GM21717 (cell line): Measurements from ENCODE around the gene CC2D2B.
A peak's percentile ranks its signal among the peaks of the same experiment; 100 is the strongest.
"Not testable (repeated sequence)": the region's sequence is repeated elsewhere in the genome, so short reads cannot be mapped to it uniquely, and the experiment has no call there.

Source experiments
- ATAC-seq: cut with Tn5 transposase; IDR thresholded peaks from one replicate; pipeline ENCODE4 v1.9.1; 2021; ENCODE audit warnings: mild to moderate bottlenecking, moderate library complexity; ENCODE audit not compliant: unreplicated experiment

Gene CC2D2B

DNA sequence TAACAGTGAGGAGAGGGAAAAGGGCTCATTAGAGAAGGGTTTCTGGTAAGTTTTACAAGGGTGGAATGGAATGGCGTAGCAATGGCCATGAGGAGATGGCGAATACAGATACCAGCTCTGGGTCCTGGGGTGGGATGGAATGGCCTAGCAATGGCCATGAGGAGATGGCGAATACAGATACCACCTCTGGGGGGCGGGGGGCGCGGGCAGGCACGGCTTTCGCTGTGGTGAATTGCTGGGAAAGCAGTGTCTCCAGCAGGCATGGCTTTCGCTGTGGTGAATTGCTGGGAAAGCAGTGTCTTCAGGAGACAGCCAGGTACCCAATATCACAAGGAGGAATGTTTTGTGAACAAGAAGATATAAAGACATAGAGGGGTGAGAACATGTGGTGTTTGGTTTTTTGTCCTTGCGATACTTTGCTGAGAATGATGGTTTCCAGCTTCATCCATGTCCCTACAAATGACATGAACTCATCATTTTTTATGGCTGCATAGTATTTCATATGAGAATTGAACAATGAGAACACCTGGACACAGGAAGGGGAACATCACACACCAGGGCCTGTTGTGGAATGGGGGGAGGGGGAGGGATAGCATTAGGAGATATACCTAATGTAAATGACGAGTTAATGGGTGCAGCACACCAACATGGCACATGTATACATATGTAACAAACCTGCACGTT lies 1.7 kb upstream of the CC2D2B start:
- not testable (repeated sequence) for ATAC-seq

DNA sequence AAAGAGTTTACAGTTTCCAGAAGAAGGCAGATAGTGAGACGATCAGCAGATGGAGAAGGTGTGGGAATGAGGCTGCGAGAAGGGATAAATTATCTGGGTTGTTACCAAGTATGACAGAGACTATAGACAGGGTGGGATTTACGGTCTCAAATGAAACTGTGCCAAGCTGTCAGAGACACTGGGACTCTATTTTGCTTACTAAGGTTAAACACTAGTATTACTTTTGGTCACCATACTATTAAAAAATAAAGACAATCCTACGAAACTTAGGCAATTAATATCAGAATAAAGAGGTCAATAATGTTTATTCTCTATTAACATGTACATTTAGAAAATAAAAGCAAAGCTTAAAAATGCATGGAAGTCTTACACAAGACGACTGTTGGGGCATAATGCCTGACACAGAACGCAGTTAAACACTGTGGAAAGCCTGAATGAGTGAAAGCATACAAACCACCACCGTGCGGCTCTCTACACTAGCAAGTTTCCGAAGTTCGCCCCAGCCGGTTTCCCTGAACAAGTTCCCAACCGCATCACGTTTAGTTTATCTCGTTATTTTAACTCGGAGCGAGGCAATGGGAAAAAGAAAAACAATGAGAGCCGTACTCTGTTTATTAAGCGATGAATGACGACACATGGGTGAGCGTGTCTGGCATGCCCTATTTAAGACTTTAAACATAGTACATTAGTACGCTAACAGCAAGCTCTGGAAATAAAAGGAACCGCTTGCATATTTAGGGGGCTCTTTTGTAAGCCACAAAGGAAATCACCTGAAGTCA lies 909 bp upstream of the CC2D2B start:
- ATAC-seq = peak; percentile 45

DNA sequence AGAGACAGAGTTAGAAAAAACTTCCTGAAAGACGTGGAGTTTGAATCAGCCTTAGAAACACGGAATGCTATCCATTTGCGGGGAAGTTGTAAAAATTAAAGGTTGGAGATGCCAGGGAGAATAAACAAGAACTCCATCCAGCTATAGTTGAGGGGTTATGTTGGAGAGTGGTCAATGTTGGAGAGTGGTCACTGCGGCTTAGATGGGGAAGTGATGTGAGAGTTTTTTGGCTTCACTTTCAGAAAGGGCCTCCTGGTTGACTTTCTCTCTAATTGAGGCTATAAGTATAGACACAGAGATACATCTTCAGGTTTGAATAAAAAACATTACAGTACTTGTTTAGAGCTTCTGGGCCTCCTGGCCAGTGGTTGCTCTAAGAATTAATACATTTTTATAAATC lies 675 bp downstream of the CC2D2B start:
- no peak for ATAC-seq

DNA sequence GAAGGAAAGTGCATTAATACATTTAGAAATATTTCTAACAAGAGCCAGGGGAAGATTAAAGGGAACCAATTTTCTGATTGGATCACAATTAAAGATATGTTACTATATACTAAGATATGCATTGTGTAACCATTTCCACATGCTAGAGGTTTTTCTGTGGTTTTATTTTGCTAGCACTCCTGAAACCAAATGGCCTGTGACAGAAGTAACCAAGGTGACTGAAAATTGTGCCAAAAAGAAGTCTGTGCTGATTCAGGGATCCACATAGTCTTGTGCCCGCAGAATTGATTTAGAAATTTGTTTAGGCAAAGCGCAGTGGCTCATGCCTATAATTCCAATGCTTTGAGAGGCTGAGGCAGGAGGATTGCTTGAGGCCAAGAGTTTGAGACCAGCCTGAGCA lies 1.8 kb downstream of the CC2D2B start:
- no peak for ATAC-seq

DNA sequence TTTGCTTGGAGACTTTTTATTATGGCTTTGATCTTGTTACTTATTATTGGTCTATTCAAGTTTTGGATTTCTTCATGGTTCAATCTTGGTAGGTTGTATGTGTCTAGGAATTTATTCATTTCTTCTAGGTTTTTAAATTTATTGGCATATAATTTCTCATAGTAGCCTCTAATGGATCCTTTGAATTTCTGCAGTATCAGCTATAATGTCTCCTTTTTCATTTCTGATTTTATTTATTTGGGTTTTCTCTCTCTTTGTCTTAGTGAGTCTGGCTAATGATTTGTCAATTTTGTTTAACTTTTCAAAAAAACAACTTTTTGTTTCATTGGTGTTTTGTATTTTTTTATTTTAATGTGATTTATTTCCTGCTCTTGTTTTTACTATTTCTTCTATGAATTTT lies 8.3 kb downstream of the CC2D2B start:
- not testable (repeated sequence) for ATAC-seq

DNA sequence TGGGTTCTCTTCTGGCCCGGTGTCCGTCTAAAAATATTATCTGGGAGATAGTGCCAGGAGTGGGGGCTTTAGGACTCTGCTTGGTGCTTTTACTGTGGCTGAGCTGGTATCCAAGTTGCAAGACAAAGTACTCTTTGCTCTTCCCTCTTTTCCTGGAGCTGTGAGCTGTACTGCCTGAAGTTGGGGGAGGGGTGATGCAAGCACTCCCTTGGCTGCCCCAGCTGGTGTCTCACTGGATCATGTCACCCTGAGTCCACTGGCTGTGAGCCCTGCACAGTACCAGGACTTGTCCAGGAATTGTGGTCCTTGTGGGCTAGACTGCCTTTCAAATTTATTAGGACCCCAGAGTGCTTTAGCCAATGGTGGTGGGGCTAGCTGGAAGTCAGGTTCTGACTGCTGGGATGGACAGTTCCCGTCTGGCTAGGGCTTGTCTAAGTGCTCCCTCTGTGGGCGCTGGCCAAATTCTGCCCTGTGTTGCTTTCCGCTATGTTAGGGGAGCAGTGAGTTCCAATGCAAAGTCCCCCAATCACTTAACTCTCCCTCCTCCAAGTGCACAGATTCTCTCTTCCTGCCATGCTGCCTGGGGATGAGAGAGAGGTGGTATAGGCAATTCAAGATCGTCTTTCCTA lies 13.1 kb downstream of the CC2D2B start:
- no peak for ATAC-seq

DNA sequence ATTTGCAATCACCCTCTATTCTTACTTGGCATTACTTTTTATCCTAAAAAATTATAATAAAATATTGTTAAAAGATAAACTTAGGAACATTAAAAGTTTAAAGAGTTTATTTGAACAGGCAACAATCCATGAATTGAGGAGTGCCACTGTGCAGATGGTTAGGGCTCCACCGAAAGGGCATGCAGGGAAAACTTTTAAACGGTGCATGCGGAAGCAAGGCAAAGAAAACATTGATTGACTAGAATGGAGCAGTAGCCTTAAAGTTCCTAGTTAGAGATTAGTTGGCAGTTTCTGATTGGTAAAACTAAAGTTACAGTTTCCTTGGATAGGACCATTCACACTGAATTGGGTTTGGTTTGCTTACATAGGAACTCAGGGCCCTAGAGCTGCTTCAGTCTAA lies 17.3 kb downstream of the CC2D2B start:
- no peak for ATAC-seq

DNA sequence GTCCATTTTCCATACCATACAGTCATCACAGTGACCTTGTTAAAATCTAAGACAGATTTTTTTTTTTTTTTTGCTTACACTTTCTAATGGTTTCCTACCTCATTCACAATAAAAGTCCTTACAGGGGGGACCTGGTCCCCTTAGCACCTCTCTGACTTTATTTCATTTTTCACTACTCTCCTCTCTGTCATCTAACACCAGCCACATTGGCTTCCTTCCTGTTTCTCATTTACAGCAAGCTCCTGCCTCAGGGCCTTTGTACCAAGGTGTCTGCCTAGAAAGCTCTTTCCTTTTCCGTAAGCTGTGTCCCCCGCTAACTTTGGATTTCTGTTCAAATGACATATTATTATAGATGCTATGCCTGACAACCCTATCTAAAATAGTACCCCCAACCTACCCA lies 27.7 kb downstream of the CC2D2B start:
- ATAC-seq = no peak

DNA sequence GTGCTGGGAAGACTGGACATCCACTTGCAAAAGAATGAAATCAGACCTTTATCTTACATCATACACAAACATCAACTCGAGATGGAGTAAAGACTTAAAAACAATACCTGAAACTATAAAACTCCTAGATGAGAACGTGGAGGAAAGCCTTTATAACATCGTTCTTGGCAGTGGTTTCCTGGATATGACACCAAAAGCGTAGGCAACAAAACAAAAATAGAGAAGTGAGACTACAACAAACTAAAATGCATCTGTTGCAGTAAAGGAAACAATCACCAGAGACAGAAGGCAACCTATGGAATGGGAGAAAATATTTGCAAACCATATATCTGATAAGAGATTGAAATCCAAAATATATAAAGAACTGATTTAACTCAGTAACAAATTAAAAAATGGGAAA lies 33.3 kb downstream of the CC2D2B start:
- ATAC-seq = no peak

DNA sequence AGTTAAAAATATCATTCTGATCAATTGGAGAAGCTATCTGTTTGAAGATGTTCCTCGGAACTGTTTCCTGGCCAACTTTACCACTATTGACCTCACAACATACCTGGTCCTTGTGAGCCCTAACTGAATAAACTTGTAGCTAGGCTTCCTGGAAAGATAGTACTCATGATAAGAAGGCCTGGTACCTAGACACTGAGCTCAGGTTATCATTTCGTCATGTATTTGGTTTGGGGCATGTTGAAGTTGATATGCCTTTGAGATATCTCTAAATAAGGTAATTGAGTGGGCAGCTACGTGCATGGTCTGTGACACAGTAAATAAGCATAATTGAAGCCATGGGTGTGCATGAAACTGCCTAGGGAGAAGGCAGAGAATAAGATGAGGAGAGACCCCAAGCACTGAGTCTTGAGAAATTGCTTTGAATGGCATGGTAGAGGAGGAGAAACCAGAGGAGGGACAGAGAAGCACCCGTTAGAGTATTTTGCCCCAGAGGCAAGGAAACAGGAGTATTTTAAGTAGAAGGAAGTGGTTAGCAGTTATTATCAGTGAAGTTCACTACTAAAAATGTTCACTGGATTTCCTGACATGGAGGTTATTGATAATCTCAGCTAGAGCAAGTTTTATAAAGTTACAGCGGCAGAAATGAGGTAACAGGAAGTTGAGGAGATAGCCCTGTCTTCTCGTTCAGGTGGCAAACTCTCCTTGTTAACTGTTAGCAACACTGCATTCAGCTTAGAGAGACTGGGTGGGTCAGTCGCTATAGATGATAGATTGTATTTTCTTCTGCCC lies 55.6 kb downstream of the CC2D2B start:
- ATAC-seq = no peak

DNA sequence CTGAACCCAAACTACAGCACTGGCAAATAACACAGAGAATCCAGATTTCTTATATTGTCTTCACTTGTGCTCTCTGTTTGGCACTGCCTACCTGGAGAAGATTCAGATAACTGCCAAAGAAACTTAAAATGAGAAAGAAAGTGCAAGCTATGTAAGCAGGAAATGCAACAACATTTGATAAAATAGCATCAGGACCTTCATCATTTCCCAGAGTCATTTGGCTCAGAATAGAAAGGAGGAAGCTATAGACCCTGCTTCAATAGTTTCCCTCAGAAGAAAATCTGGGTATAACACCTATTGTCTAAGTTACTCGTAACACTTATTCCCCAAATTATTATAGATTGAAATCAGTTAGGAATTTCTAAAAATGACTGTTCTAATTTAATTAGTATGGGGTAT lies 56.2 kb downstream of the CC2D2B start:
- ATAC-seq = no peak

DNA sequence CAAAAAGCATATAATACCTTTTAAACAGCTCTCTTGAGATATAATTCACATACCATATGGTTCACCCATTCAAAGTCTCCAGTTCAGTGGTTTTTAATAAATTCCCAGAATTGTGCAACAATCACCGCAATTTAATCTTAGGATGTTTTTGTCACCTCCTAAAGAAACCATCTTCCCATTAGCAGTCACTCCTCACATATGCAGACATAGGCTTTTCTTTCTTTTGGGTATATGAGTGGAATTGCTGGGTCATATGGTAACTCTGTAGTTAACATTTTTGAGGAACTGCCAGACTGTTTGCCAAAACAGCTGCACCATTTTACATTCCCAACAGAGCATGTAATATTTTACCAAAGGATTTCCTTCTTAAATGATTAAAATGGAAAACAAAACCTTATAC lies 57.0 kb downstream of the CC2D2B start:
- ATAC-seq = no peak

DNA sequence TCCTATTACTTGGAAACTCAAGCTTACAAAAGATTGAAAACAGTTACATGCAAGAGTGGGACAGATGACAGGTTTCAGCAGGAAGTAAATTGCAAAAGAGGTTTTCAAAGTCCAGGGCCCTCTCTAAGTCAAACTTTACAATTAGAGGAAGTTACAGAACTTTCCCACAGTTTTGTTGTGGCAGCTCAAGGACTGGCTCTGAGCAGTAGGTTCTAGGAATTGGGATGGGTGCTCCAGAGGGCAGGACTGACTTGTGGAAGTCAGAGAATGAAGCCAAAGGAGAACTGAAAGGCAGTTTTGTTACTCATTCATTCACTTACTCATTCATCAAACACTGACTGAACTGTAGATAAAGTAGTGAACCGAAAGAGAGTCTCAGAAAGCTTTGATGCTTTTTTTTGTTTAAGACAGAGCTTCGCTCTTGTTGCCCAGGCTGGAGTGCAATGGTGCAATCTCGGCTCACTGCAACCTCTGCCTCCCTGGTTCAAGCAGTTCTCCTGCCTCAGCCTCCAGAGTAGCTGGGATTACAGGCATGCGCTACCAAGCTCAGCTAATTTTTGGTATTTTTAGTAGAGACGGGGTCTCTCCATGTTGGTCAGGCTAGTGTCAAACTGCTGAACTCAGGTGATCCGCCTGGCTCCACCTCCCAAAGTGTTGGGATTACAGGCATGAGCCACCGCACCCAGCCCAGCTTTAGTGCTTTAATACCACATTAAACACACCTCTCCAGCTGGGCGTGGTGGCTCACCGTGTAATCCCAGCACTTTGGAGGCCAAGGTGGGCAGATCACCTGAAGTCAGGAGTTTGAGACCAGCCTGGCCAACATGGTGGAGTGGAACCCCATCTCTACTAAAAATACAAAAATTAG lies 68.8 kb downstream of the CC2D2B start:
- ATAC-seq = no peak

DNA sequence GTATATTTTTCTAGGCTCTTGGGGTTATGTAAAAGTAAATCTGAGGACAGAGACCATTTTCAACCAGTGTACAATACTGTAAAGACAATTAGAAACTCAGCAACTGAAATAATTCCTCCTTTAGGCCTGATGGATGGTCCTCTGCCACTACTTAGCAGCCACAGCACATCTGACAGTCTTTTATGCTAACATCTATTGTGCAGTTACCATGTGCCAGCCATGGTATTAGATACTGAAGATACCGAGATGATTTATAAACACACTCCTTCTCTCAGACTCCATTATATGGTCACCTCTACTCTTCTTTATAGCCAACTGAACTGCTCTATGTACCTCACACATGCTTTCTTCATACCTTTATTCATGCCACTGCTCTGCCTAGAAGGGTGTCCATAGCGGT lies 74.4 kb downstream of the CC2D2B start:
- ATAC-seq = no peak

DNA sequence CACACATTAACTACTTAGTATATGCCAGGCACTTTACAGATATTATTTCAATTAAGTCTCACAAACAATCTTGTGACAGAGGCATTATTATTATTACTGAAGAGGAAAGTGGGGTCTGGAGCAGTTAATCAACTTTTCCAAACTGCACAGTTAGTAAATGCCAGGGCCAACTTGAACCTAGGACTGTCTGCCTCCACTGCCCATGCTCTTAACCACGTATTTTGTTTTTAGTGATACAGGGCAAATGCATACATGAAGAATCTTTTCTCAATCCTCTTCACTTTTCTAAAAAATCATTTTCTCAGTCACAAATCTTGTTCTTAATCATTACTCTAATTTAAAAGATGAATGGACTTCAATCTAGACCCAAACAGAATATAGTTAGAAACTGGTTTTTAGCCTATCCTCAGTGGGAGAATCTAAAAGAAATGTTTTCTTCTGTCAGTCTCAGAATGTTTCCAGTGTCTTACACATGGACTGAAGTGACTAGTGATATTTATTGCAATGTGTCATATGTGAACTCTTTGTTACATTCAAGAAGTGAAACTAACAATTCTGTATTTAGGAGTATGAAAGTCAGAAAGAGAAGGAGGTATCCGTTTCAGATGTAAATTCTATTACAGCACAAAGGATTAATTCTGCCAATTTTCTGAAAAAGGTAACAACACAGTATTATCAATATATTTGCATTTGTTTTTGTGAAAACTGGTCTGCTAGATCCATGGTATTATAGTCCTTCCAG lies 80.1 kb downstream of the CC2D2B start:
- ATAC-seq = peak; percentile 99

DNA sequence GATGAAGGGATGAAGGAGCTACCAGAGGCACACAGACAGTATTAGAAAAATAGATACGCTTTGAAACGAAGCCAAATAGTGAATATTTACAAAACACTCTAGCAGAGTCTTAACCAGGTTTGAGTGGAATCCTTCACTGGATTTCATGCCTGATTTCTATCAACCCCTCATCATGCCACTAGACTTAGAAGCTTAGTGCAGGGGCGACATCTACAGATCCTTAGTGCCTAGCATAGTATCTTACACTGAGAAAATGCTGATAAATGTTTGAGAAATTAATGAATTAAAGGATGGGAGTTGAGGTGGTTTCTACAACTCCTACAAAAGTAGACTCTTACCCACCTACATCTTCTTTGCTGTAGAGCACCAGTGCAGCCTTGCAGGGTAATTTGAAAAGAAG lies 80.9 kb downstream of the CC2D2B start:
- no peak for ATAC-seq

DNA sequence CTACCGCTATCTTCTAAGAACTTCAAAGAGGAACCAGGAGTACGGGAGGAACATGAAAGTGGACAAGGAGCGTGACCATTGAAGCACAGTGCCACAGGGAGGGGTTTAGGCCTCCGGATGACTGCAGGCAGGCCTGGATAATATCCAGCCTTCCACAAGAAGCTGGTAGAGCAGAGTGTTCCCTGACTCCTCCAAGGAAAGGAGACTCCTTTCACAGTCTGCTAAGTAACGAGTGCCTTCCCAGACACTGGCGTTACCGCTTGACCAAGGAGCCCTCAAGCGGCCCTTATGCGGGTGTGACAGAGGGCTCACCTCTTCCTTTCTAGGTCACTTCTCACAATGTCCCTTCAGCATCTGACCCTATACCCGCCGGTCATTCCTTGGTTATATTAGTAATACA lies 86.6 kb downstream of the CC2D2B start:
- ATAC-seq = not testable (repeated sequence)

DNA sequence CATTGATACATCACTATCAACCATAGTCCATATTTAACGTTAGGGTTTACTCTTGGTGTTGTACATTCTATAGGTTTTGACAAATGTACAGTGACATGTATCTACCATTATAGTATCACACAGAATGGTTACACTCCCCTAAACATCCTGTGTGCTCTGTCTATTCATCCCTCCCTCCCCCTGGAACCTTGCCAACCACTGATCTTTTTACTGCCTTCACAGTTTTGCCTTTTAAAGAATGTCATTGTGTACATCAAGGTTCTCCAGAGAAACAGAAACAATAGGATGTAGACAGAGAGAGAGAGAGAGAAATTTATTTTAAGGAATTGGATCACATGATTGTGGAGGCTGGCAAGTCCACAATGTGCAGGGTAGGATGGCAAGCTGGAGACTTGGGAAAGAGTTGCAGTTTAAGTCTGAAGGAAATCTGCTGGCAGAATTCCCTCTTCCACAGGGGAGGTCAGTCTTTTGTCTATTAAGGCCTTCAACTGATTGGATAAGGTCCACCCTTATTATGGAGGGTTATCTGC lies 90.5 kb downstream of the CC2D2B start:
- ATAC-seq = no peak

DNA sequence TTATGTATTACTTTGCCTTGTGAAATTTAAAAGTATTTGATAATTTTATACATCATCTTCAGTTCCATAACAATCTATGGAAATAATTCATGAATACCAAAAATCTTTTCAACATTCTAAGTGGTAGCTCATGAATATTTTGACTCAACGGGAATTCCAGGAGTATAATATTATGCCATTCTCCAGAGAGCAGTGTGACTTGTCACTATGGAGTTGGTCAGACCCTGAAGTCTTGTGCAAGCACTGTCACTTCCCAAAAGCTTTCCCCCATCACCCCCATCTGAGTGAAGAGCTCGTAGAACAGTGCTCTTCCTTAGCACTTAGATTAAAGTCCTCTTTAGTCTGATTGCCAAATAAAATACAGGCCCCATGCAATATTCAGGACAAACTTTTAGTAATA lies 106.2 kb downstream of the CC2D2B start:
- no peak for ATAC-seq
